DND-41 (cell line): Measurements from ENCODE around the gene FNDC7.

Experiments used
- CTCF ChIP-seq: IDR thresholded peaks from 2 replicates; pipeline ENCODE4 v1.5.1; 2012; ENCODE audit warnings: borderline replicate concordance, low read length, moderate library complexity, mild to moderate bottlenecking; ENCODE audit not compliant: poor library complexity, severe bottlenecking; ENCODE audit errors: extremely low read depth
- EZH2 ChIP-seq: IDR thresholded peaks from 3 replicates; pipeline ENCODE4 v1.6.1; 2012; ENCODE audit warnings: borderline replicate concordance, low read depth, mild to moderate bottlenecking, moderate library complexity, low read length, inconsistent platforms; ENCODE audit not compliant: severe bottlenecking

- TF ChIP-seq CTCF (no peak), EZH2 (no peak)
Measured at GRCh38 chr1:108678706-108679105, 34.0 kb upstream of the FNDC7 start.
